HepG2 (cell line): ENCODE results near the gene NME7. TPM values are rescaled to one million over a fixed set of nuclear protein-coding genes. Genes with fewer than 3 reads are reported as not detected.

Experiments
- ATAC-seq: fragments of 200-7000 bp; cut with Tn5 transposase; 3 replicates; pipeline ENCODE4 v1.9.1; 2020; ENCODE audit warnings: mild to moderate bottlenecking, moderate library complexity
- BruUV-seq: library from RNA; stranded (reverse); fragments of 400-500 nt; replicated peaks from 2 replicates; lab custom pipeline; 2021; lab: Mats Ljungman, UMichigan
- CTCF ChIA-PET: fragments of 300-600 bp; formaldehyde crosslinking; extraction: SDS; loops from one replicate; lab custom pipeline; 2021; ENCODE audit warnings: low total read pairs, inconsistent platforms, low intra/inter-chr PET ratio; lab: Yijun Ruan, JAX
- POLR2A ChIA-PET: fragments of 350-600 bp; sonication (Branson Sonifier 250); formaldehyde crosslinking; loops from one replicate; lab custom pipeline; 2020; ENCODE audit warnings: antibody characterized with exemption, inconsistent platforms; lab: Yijun Ruan, JAX
- DNase-seq: peaks from one replicate; pipeline ENCODE4 v3.0.0-alpha.2; 2015; ENCODE audit warnings: low spot score
- FAIRE-seq: peaks from 3 replicates; lab custom pipeline; 2011; peaks lifted over from hg19 to GRCh38; lab: Jason Lieb, UNC
- H2AFZ ChIP-seq: one replicate; pipeline ENCODE4 v1.6.1; 2011; ENCODE audit warnings: low read length, inconsistent platforms
- H3K27ac ChIP-seq: fragments of 300-600 bp; 3 replicates; pipeline ENCODE4 v1.8.0; 2011; ENCODE audit warnings: mixed run types, mild to moderate bottlenecking, mixed read lengths, low read length, inconsistent platforms; ENCODE audit not compliant: insufficient read depth; ENCODE audit errors: extremely low read length
- H3K27me3 ChIP-seq, 2 experiments: fragments of 200-600 bp in 1 of 2; 2 replicates in 1 of 2; 3 replicates in 1 of 2; pipeline versions ENCODE4 v1.6.0 to v1.8.0; 2011; ENCODE audit warnings: low read length in 2 of 2, mild to moderate bottlenecking in 2 of 2, moderate library complexity in 2 of 2, inconsistent platforms in 1 of 2; ENCODE audit not compliant: insufficient read depth in 2 of 2, control insufficient read depth in 1 of 2
- H3K36me3 ChIP-seq, 2 experiments: fragments of 200-600 bp in 1 of 2; replicated peaks in 1 of 2; 2 replicates in 1 of 2; 3 replicates in 1 of 2; pipeline versions ENCODE4 v1.5.1 to v1.8.0; 2011; ENCODE audit warnings: low read length in 2 of 2, inconsistent platforms in 1 of 2; ENCODE audit not compliant: insufficient read depth in 2 of 2, control insufficient read depth in 1 of 2
- H3K4me1 ChIP-seq: 2 replicates; pipeline ENCODE4 v1.5.1; 2012; ENCODE audit warnings: low read length, inconsistent platforms; ENCODE audit not compliant: insufficient read depth
- H3K4me2 ChIP-seq: 2 replicates; pipeline ENCODE4 v1.6.0; 2011; ENCODE audit warnings: low read depth, low read length, inconsistent platforms
- H3K4me3 ChIP-seq, 3 experiments: fragments of 200-600 bp in 1 of 3; sonication (generic), shearing (Covaris generic) in 1 of 3; replicated peaks in 1 of 3; 2 replicates each; pipeline ENCODE4 v1.5.1; 2011 to 2016; ENCODE audit warnings: low read length in 3 of 3, inconsistent platforms in 2 of 3, low read depth in 2 of 3, mild to moderate bottlenecking in 2 of 3, control low read depth in 1 of 3, mixed read lengths in 1 of 3; ENCODE audit not compliant: insufficient read depth in 1 of 3
- H3K79me2 ChIP-seq: one replicate; pipeline ENCODE4 v1.6.1; 2011; ENCODE audit warnings: low read length, inconsistent platforms; ENCODE audit not compliant: insufficient read depth
- H3K9ac ChIP-seq: 2 replicates; pipeline ENCODE4 v1.6.0; 2011; ENCODE audit warnings: mild to moderate bottlenecking, low read depth, low read length, inconsistent platforms; ENCODE audit not compliant: insufficient read depth
- H3K9me3 ChIP-seq: 2 replicates; pipeline ENCODE4 v1.5.1; 2012; ENCODE audit warnings: mild to moderate bottlenecking, low read length
- H4K20me1 ChIP-seq: 2 replicates; pipeline ENCODE4 v1.6.0; 2011; ENCODE audit warnings: inconsistent platforms, mild to moderate bottlenecking, low read length, moderate library complexity; ENCODE audit not compliant: insufficient read depth
- TOE1 ChIP-seq: sonication (generic); formaldehyde crosslinking; IDR thresholded peaks from 2 replicates; pipeline ENCODE4 v1.4.0; 2020; ENCODE audit warnings: mild to moderate bottlenecking, missing genetic modification reagents
- ZNF570 ChIP-seq: sonication (generic); formaldehyde crosslinking; IDR thresholded peaks from 2 replicates; pipeline ENCODE4 v1.4.0; 2020; ENCODE audit warnings: mild to moderate bottlenecking, missing genetic modification reagents, borderline replicate concordance
- ZNF7 ChIP-seq: IDR thresholded peaks from 2 replicates; pipeline ENCODE4 v1.6.1; 2016; ENCODE audit warnings: missing biosample characterization, missing genetic modification reagents
- WGBS: methylation state at CpG from one replicate; pipeline ENCODE4 v1.1.6; 2017; ENCODE audit warnings: low lambda C conversion rate; 5-methylcytosine and 5-hydroxymethylcytosine counted together
- in situ Hi-C: cut with HindIII; loops from 2 replicates; pipeline ENCODE4 v1.10.0; 2017; ENCODE audit warnings: low pct_unique_long_range_greater_than_20kb; ENCODE audit not compliant: extremely low pct_ligation_motif_present
- intact Hi-C: fragments of 100-400 bp; cut with micrococcal nuclease; formaldehyde crosslinking; loops from one replicate; pipeline ENCODE4 v1.10.0; 2022; ENCODE audit not compliant: unreplicated experiment
- polyA plus RNA-seq, 8 experiments: library from polyadenylated mRNA; depleted of rRNA in 3 of 8; stranded (reverse) in 7 of 8; unstranded in 1 of 8; fragments of >200 nt; fragmentation: Illumina TruSeq in 4 of 8; extraction: Trizol in 4 of 8; gene quantifications; 2 replicates each; pipeline versions ENCODE4 v1.2.1 to v1.2.3, GENCODE V29; 2011 to 2016; ENCODE audit warnings: low read depth in 4 of 8, missing spikeins in 1 of 8, mixed read lengths in 1 of 8; ENCODE audit not compliant: insufficient read depth in 1 of 8
- total RNA-seq, 5 experiments: library from RNA; depleted of rRNA; stranded (reverse); fragments of >200 nt; fragmentation: Illumina TruSeq; extraction: Trizol; gene quantifications; 2 replicates each; pipeline ENCODE4 v1.2.3, GENCODE V29; 2016; ENCODE audit warnings: low read depth in 1 of 5
- TF ChIP-seq, protein P1 (sequence below): sonication (generic); formaldehyde crosslinking; IDR thresholded peaks from 2 replicates; pipeline ENCODE4 v1.8.0; 2022; ENCODE audit warnings: mild to moderate bottlenecking, missing genetic modification reagents

NME7 gene
- total and polyA plus RNA-seq, 2 of the 13 experiments (the other 11 are each of a cell fraction or from before 2014, with no cell fraction given), result 9.4 to 22.5 TPM

DNA sequence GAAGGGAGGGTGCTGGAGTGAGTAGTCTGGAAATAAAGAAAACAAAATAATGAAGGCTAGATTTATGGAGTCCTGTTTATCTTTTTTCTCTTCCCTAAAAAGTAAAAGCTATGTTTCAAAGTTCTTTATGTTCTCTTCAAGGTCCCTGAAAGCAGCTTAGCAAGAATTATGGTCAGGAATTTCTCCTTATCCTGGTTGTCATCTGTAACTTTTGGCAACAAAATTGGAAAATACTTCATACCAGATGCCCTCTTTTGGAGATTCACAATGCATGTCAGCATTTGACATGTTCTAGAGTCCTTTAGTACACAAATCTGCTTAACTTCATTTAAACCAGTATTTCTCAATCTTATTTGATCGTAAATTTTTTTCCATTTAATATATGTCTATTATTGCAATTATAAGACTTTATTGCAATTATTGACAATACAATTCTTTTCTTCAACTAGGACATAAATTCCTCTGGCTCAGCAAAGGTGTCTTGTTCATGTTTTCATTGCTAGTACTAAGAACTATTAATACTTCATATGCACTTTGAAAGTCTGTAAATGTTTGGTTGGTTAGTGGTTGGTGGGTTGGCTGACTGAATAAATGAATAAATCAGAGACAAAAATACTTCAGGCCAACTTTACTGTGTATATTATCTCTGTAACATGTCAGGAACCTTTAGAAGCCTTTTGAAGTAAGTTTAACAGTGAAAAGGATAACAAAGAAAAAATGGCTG, 159.6 kb downstream of the NME7 start:
- no peak overlapping the region for H2AFZ ChIP-seq
- FAIRE-seq (no peak), ATAC-seq (no peak), DNase-seq (no peak)
- WGBS, result 98% methylated on average over 1 of the region's 1 CpG
- no peaks in the 10 kb centered on the region for H3K27me3 ChIP-seq
- in situ Hi-C loops, result no loop called here
- no peak overlapping the region for H3K4me2 ChIP-seq
- no peaks in the 10 kb centered on the region for H3K79me2 ChIP-seq
- ChIA-PET CTCF (no interaction called here), POLR2A (no interaction called here)
- no peaks in the 10 kb centered on the region for H3K4me1 ChIP-seq
- no peak overlapping the region for H3K4me3 ChIP-seq
- BruUV-seq, result no TSS peak
- no peak overlapping the region for H3K27ac ChIP-seq
- H3K36me3 ChIP-seq, result no peaks in the 10 kb centered on the region
- no peaks in the 10 kb centered on the region for H3K9me3 ChIP-seq
- no peak overlapping the region for H3K9ac ChIP-seq
- intact Hi-C loops, result no loop called here
- H4K20me1 ChIP-seq, result no peaks in the 10 kb centered on the region
- TF ChIP-seq ZNF7 (CRISPR knock-in tag) (no peak), TOE1 (CRISPR knock-in tag) (no peak)

DNA sequence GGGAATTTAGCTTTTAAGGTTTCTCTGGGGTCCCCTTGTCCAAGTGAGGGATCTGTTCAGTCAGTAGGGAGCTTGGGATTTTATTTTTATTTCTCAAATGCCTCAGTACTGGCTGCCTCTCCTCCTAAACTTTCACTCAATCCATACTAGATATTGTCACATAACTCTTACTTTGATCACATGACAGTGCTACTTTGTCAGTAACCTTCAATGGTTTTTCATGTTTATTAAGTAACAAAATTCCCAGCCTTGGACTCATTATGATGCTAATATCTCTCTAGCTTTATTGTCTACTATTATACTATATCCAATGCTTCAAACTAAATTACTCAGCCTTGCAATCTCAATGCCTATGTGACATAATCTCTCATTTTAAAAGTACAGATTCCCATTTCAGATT, 163.4 kb downstream of the NME7 start:
- no peaks in the 10 kb centered on the region for H3K27me3 ChIP-seq
- TF ChIP-seq, protein P1, sequence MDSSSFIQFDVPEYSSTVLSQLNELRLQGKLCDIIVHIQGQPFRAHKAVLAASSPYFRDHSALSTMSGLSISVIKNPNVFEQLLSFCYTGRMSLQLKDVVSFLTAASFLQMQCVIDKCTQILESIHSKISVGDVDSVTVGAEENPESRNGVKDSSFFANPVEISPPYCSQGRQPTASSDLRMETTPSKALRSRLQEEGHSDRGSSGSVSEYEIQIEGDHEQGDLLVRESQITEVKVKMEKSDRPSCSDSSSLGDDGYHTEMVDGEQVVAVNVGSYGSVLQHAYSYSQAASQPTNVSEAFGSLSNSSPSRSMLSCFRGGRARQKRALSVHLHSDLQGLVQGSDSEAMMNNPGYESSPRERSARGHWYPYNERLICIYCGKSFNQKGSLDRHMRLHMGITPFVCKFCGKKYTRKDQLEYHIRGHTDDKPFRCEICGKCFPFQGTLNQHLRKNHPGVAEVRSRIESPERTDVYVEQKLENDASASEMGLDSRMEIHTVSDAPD (CRISPR knock-in tag), result no peak
- no peak for TF ChIP-seq ZNF570 (CRISPR knock-in tag)
- no peaks in the 10 kb centered on the region for H3K4me1 ChIP-seq
- no peak overlapping the region for H3K27ac ChIP-seq
- H3K4me3 ChIP-seq, result no peak overlapping the region
- H4K20me1 ChIP-seq, result no peaks in the 10 kb centered on the region
- H3K36me3 ChIP-seq, result no peaks in the 10 kb centered on the region
- POLR2A ChIA-PET, result no interaction called here
- FAIRE-seq (no peak), ATAC-seq (no peak), DNase-seq (no peak)
- no peaks in the 10 kb centered on the region for H3K9me3 ChIP-seq
- intact Hi-C loops, result no loop called here
- no peak overlapping the region for H2AFZ ChIP-seq
- H3K79me2 ChIP-seq, result no peaks in the 10 kb centered on the region
- CTCF ChIA-PET, result no interaction called here
- H3K9ac ChIP-seq, result no peak overlapping the region
- in situ Hi-C loops, result no loop called here
- H3K4me2 ChIP-seq, result no peak overlapping the region
- BruUV-seq, result no TSS peak
